HEK293 (cell line): ENCODE measurements around the gene PRUNE2.

Experiments
- KLF16 ChIP-seq: fragments of 450-650 bp; formaldehyde crosslinking; IDR thresholded peaks from 2 replicates; pipeline ENCODE4 v1.5.1; 2017; ENCODE audit warnings: missing biosample characterization, missing genetic modification characterization
- KLF9 ChIP-seq: fragments of 450-650 bp; formaldehyde crosslinking; IDR thresholded peaks from 2 replicates; pipeline ENCODE4 v1.5.1; 2016; ENCODE audit warnings: missing biosample characterization, missing genetic modification characterization, low read depth
- PBX3 ChIP-seq: sonication (generic); formaldehyde crosslinking; IDR thresholded peaks from 2 replicates; pipeline ENCODE4 v1.8.1; 2022; ENCODE audit warnings: mild to moderate bottlenecking, moderate library complexity, missing genetic modification reagents
- ZBTB17 ChIP-seq: fragments of 450-650 bp; formaldehyde crosslinking; IDR thresholded peaks from 2 replicates; pipeline ENCODE4 v1.5.1; 2016; ENCODE audit warnings: missing biosample characterization, missing genetic modification characterization
- ZBTB44 ChIP-seq: fragments of 450-650 bp; IDR thresholded peaks from 2 replicates; pipeline ENCODE4 v1.5.1; 2018; ENCODE audit warnings: missing biosample characterization, mild to moderate bottlenecking, missing genetic modification characterization
- ZNF114 ChIP-seq: fragments of 450-650 bp; formaldehyde crosslinking; IDR thresholded peaks from 2 replicates; pipeline ENCODE4 v1.5.0; 2017; ENCODE audit warnings: missing biosample characterization, missing genetic modification characterization
- ZNF2 ChIP-seq: fragments of 450-650 bp; formaldehyde crosslinking; IDR thresholded peaks from 2 replicates; pipeline ENCODE4 v1.5.1; 2016; ENCODE audit warnings: missing biosample characterization, missing genetic modification characterization
- ZNF24 ChIP-seq: fragments of 450-650 bp; formaldehyde crosslinking; IDR thresholded peaks from 2 replicates; pipeline ENCODE4 v1.5.1; 2016; ENCODE audit warnings: missing biosample characterization, missing genetic modification characterization
- ZNF521 ChIP-seq: fragments of 450-650 bp; formaldehyde crosslinking; IDR thresholded peaks from 2 replicates; pipeline ENCODE4 v1.5.1; 2017; ENCODE audit warnings: missing biosample characterization, mild to moderate bottlenecking, missing genetic modification characterization
- ZXDB ChIP-seq: fragments of 450-650 bp; formaldehyde crosslinking; IDR thresholded peaks from 2 replicates; pipeline ENCODE4 v1.5.1; 2016; ENCODE audit warnings: missing biosample characterization, missing genetic modification characterization

GRCh38 chr9:76681556-76681955 is 224.4 kb downstream of the PRUNE2 start:
- TF ChIP-seq ZNF114 = no peak
- TF ChIP-seq KLF9 (tag by site-specific recombination) = no peak
- TF ChIP-seq ZBTB17 (tag by site-specific recombination) = no peak
- TF ChIP-seq PBX3 (CRISPR knock-in tag) = no peak
- TF ChIP-seq ZNF24 = no peak
- no peak for TF ChIP-seq ZNF2 (tag by site-specific recombination)
- TF ChIP-seq KLF16 = no peak
- TF ChIP-seq ZXDB (tag by site-specific recombination) = no peak
- no peak for TF ChIP-seq ZNF521 (tag by site-specific recombination)
- TF ChIP-seq ZBTB44 (tag by site-specific recombination) = no peak
